Motor neuron (in vitro differentiated cells): Measurements from ENCODE around the gene RACGAP1. TPM values are rescaled to one million over a fixed set of nuclear protein-coding genes. Genes with fewer than 3 reads are reported as not detected.

Source experiments
- ATAC-seq, 8 experiments: fragments of 200-7000 bp; cut with Tn5 transposase; replicated peaks in 6 of 8; 2 replicates each; pipeline ENCODE4 v1.8.0; 2021; ENCODE audit warnings: mild to moderate bottlenecking in 8 of 8, moderate library complexity in 8 of 8
- H3K27ac ChIP-seq, 2 donors: fragments of 250-450 bp; sonication (Bioruptor Pico); 2 replicates each; pipeline ENCODE4 v1.9.0; 2021; ENCODE audit warnings: antibody characterized with exemption in 2 of 2, mild to moderate bottlenecking in 2 of 2, moderate library complexity in 1 of 2
- H3K4me1 ChIP-seq, 2 donors: fragments of 250-450 bp; sonication (Bioruptor Pico); replicated peaks in 1 of 2; 2 replicates each; pipeline ENCODE4 v1.6.1; 2021; ENCODE audit warnings: antibody characterized with exemption in 2 of 2, mild to moderate bottlenecking in 2 of 2, moderate library complexity in 1 of 2
- H3K4me3 ChIP-seq, 5 donors: fragments of 250-450 bp; sonication (Bioruptor Pico); 2 replicates each; pipeline ENCODE4 v1.9.0; 2021; ENCODE audit warnings: antibody characterized with exemption in 5 of 5, mild to moderate bottlenecking in 5 of 5, moderate library complexity in 4 of 5
- WGBS, 10 experiments: fragments of 450-650 bp; shearing (Covaris generic); methylation state at CpG; one replicate each; pipeline ENCODE4 v1.0.0; 2022; 5-methylcytosine and 5-hydroxymethylcytosine counted together
- in situ Hi-C, 9 experiments: fragments of 400-800 bp; cut with MboI; loops; one replicate each; pipeline ENCODE4 v1.15.0; 2021; ENCODE audit warnings: low sequenced_read_pairs in 9 of 9, low pct_unique_long_range_greater_than_20kb in 2 of 9; ENCODE audit not compliant: unreplicated experiment in 9 of 9
- total RNA-seq, 8 experiments: library from RNA; unstranded; fragments of 300-600 nt; gene quantifications; 2 replicates each; pipeline versions ENCODE4 v1.2.3 to v1.2.4, GENCODE V29; 2022

RACGAP1 gene
- total RNA-seq, 8 experiments from 2014 or later, result 7.1 to 74.8 (median 17.6) TPM

GRCh38 chr12:49969651-49970429 lies 55.5 kb downstream of the RACGAP1 start:
- ATAC-seq, result no peak
- Histone ChIP-seq H3K27ac (no peak overlapping the region), H3K4me3 (no peak overlapping the region), H3K4me1 (peaks cover 7 to 20% of the 10 kb centered on the region in 2 donors)
- WGBS, 10 experiments, result 20 to 100% (median 78%) methylated on average over 1 to 9 of the region's 12 CpGs; no CpG with 5 or more reads in 2 of the 10 experiments
- in situ Hi-C loops, result loop anchor here in 8 of 9 experiments (5.0 to 25.0 kb wide), 6 partner anchors 82 to 205 kb away; partner anchors contain the start of gene ASIC1 (in 7 of the 8)

DNA sequence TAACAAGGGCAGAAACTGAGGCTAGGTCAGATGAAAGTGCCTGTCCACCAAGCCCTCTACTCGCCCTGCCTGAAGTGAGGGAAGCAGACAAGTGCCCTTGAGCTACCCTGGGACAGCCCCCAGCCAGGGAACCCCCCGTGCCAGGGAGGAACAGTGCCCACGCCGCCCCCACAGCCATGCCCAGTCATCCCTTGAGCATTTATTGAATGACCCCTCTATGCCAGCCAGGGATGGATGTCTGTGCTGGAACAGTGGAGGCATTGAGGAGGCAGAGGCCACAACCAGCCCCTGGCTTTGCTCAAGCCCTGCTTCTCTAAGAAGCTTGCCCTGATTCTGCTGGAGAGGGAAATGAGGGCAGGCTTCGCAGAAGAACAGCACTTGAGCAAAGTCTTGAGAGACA lies 56.3 kb downstream of the RACGAP1 start:
- no peak for ATAC-seq
- Histone ChIP-seq H3K27ac (no peak overlapping the region), H3K4me3 (no peak overlapping the region), H3K4me1 (peaks cover 4 to 16% of the 10 kb centered on the region in 2 donors)
- WGBS, 10 experiments, result 80% methylated on average over 1 of the region's 5 CpGs; no CpG with 5 or more reads in 9 of the 10 experiments
- in situ Hi-C loops, result loop anchor here in 7 of 9 experiments (5.0 to 25.0 kb wide), 5 partner anchors 83 to 106 kb away; partner anchors contain the start of gene ASIC1 (in 5 of the 7)

GRCh38 chr12:49968471-49968870 lies 56.8 kb downstream of the RACGAP1 start:
- in situ Hi-C loops, result loop anchor here in 7 of 9 experiments (5.0 to 25.0 kb wide), 5 partner anchors 84 to 106 kb away; partner anchors contain the start of gene ASIC1 (in 5 of the 7)
- no peak overlapping the region for H3K4me3 ChIP-seq
- WGBS, 10 experiments, result 80 to 90% methylated on average over 2 to 3 of the region's 6 CpGs; no CpG with 5 or more reads in 8 of the 10 experiments
- ATAC-seq, result no peak
- peaks cover 4 to 16% of the 10 kb centered on the region in 2 donors for H3K4me1 ChIP-seq
- no peak overlapping the region for H3K27ac ChIP-seq

DNA sequence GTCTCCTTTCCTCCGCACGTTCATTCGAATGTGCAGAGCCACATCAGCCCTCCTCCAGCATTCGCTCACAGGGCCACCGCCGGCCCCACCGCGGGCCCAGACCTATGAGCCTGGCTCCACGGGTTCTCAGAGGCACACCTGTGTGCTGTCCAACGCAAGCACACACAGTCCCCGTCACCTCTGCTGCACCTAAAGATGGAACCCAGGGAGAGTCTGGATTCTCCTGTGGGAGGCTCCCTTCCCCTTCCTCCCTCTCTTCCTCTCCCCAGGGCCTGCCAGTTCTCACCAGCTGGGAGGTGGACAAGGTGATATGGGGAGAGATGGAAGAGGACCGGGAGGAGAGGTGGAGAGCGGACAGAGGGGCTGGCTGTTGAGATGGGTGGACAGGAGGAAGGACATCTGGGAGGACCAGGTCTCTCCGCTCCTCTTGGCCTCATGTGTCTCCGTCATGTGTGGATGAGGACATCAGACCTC lies 57.5 kb downstream of the RACGAP1 start:
- in situ Hi-C loops, result loop anchor here in 7 of 9 experiments (5.0 to 25.0 kb wide), 5 partner anchors 84 to 107 kb away; partner anchors contain the start of gene ASIC1 (in 5 of the 7)
- H3K27ac ChIP-seq, result no peak overlapping the region

GRCh38 chr12:49967042-49967776 lies 58.1 kb downstream of the RACGAP1 start:
- peaks cover 4 to 26% of the 10 kb centered on the region in 2 donors for H3K4me1 ChIP-seq
- H3K27ac ChIP-seq, result no peak overlapping the region
- 0 to 24% (median 13%) methylated on average over 3 to 6 of the region's 40 CpGs; no CpG with 5 or more reads in 7 of the 10 experiments for WGBS, 10 experiments

More for the DNA sequence above, 57.5 kb downstream of the RACGAP1 start:
- ATAC-seq, result no peak
- 20 to 100% (median 58%) methylated on average over 1 to 7 of the region's 15 CpGs; no CpG with 5 or more reads in 5 of the 10 experiments for WGBS, 10 experiments
- H3K4me1 ChIP-seq, result peaks cover 4 to 20% of the 10 kb centered on the region in 2 donors
- H3K4me3 ChIP-seq, result peak overlapping the region in 3 of 5 donors; percentile 11 to 19 (median 12)

DNA sequence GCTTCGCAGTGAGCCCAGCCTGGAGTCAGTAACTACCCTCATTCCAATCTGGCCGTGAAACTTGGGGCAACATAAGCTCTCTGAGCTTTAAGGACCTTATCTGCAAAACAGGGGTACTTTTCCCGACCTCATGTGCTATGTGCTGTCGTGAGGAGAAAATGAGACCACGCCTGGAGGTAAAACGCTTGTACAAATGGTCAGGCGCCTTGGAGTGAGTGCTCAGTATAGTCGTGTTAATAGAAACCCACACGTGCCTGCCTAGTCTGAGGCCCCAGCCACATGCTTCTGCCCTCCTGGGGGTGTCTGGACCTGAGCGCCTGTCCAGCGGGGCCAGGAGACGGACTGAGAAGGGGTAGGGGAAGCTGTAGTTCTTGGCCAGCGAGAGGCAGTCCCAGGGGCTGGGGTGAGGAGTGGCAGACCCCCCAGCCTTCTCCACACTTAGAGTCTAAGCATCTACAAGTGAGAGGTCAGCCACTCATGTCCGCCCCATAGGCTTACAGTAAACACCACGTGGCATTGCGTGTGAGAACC lies 58.7 kb downstream of the RACGAP1 start:
- 0 to 69% (median 34%) methylated on average over 2 to 7 of the region's 16 CpGs; no CpG with 5 or more reads in 3 of the 10 experiments for WGBS, 10 experiments
- peak in 2 of 8 experiments; percentile 1 for ATAC-seq
- no peak overlapping the region for H3K4me3 ChIP-seq
- peaks cover 4 to 30% of the 10 kb centered on the region in 2 donors for H3K4me1 ChIP-seq
- in situ Hi-C loops, result loop anchor here in 7 of 9 experiments (5.0 to 25.0 kb wide), 5 partner anchors 86 to 108 kb away; partner anchors contain the start of gene ASIC1 (in 5 of the 7)
- H3K27ac ChIP-seq, result no peak overlapping the region

More at GRCh38 chr12:49967042-49967776, 58.1 kb downstream of the RACGAP1 start:
- peak overlapping the region in 4 of 5 donors; percentile 4 to 19 (median 12) for H3K4me3 ChIP-seq
- peak; percentile 86 to 93 (median 92) for ATAC-seq
- in situ Hi-C loops, result loop anchor here in 7 of 9 experiments (5.0 to 25.0 kb wide), 5 partner anchors 85 to 108 kb away; partner anchors contain the start of gene ASIC1 (in 5 of the 7)

GRCh38 chr12:49965836-49966235 lies 59.5 kb downstream of the RACGAP1 start:
- WGBS, 10 experiments, result 40 to 57% methylated on average over 1 of the region's 6 CpGs; no CpG with 5 or more reads in 8 of the 10 experiments
- in situ Hi-C loops, result loop anchor here in 7 of 9 experiments (5.0 to 25.0 kb wide), 5 partner anchors 86 to 109 kb away; partner anchors contain the start of gene ASIC1 (in 5 of the 7)
- no peak overlapping the region for H3K27ac ChIP-seq
- no peak overlapping the region for H3K4me3 ChIP-seq
- H3K4me1 ChIP-seq, result peaks cover 4 to 30% of the 10 kb centered on the region in 2 donors
- no peak for ATAC-seq

- peaks cover 6 to 34% of the 10 kb centered on the region in 2 donors for H3K4me1 ChIP-seq
- no peak overlapping the region for H3K27ac ChIP-seq
- no peak overlapping the region for H3K4me3 ChIP-seq
- ATAC-seq, result no peak
- 20 to 58% (median 53%) methylated on average over 1 to 4 of the region's 13 CpGs; no CpG with 5 or more reads in 6 of the 10 experiments for WGBS, 10 experiments
- in situ Hi-C loops, result loop anchor here in 7 of 9 experiments (5.0 to 25.0 kb wide), 5 partner anchors 87 to 110 kb away; partner anchors contain the start of gene ASIC1 (in 5 of the 7)
Measured at GRCh38 chr12:49964849-49965624, 60.3 kb downstream of the RACGAP1 start.

DNA sequence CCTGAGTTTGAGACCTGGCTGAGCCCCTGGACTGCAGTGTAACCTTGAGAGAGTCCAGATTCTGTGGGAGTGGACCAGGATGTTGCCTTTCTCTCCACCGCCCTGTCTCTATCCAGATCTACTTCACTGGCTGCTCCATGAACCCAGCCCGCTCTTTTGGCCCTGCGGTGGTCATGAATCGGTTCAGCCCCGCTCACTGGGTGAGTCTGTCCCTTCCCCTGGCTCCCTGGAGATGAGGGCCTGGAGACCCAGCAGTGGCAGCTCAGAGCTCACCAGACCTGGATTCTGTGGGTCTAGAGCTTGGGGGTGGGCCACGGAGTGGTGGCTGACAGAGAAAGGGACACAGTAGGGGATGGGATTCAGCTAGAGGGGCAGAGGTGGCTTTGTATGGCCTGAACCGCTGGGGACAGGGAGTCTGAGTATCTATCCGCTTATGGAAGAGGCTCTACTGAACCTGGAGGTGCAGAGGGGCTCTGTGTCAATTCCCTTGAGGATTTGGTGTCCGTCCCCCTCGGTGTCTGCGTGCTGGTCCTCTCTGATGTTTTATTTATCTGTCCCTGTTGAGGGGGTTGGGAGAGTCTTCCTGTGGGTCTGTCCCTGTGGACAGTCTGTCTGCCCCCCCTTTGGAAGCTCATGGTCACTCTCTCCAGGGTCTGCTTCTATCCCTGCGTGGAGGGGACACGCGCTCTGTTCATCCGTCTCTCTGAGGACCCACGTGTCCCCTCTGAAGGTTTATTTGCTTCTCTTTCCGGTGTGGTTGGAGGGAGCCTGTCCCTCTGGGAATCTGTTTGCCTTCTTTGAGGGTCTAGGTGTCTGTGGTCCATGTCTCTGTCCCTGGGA lies 61.1 kb downstream of the RACGAP1 start:
- Histone ChIP-seq H3K27ac (no peak overlapping the region), H3K4me1 (peaks cover 6 to 35% of the 10 kb centered on the region in 2 donors), H3K4me3 (no peak overlapping the region)
- WGBS, 10 experiments, result 83 to 96% (median 88%) methylated on average over 2 to 8 of the region's 17 CpGs; no CpG with 5 or more reads in 6 of the 10 experiments
- no peak for ATAC-seq
- in situ Hi-C loops, result loop anchor here in 5 of 9 experiments (10.0 to 25.0 kb wide), 3 partner anchors 91 to 111 kb away; partner anchors contain the start of gene ASIC1 (in 4 of the 5)

DNA sequence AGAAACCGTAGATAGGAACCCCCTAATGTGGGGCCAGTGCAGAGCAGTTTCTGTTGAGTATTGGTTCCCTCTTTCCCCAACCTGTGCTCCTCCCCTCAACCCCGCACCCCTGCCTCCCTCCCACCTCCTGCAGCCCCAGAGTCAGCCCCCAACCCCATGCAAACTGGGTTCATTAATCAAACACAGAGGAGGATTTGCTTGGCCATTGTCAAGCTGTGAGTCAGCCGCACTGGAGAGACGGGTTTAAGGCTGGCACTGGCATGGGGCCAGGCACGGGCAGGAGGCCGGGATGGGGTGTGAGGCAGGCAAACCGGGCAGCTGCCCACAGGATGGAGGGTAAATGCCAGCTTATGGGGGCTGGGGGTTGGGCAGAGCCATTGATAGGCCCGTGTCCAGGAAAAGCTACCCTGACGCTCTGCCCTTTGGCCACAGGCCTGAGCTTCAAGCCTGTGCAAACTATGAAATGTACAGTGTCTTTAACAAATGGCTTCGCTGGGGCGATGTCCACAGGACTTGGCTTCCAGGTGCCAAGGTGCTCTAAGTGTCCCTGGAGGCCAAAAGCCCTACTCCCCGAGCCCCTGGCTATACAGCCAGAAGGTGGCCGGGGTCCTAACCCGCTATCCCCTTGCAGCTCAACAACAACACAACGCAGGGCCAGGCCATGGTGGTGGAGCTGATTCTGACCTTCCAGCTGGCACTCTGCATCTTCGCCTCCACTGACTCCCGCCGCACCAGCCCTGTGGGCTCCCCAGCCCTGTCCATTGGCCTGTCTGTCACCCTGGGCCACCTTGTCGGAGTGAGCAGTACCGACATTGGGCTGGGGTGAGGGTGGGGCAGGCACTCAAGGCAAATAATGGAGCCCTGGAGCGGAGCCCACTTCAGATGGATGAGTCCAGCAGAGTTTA lies 62.2 kb downstream of the RACGAP1 start:
- in situ Hi-C loops, result loop anchor here in 5 of 9 experiments (10.0 to 25.0 kb wide), 3 partner anchors 92 to 112 kb away; partner anchors contain the start of gene ASIC1 (in 4 of the 5)
- H3K4me1 ChIP-seq, result peaks cover 6 to 33% of the 10 kb centered on the region in 2 donors
- WGBS, 10 experiments, result 51 to 88% (median 69%) methylated on average over 4 to 12 of the region's 21 CpGs; no CpG with 5 or more reads in 6 of the 10 experiments
- H3K27ac ChIP-seq, result no peak overlapping the region
- ATAC-seq, result peak in 4 of 8 experiments; percentile 4 to 34 (median 16)
- H3K4me3 ChIP-seq, result no peak overlapping the region
